ENCODE data around the gene TMBIM6. TPM values are rescaled to one million over a fixed set of nuclear protein-coding genes. Genes with fewer than 3 reads are reported as not detected.

Gene TMBIM6
- total and polyA plus RNA-seq, 9 of the 15 experiments (the other 6 are each of a cell fraction or from before 2014, with no cell fraction given) = 147 to 1,288 (median 352) TPM

DNA sequence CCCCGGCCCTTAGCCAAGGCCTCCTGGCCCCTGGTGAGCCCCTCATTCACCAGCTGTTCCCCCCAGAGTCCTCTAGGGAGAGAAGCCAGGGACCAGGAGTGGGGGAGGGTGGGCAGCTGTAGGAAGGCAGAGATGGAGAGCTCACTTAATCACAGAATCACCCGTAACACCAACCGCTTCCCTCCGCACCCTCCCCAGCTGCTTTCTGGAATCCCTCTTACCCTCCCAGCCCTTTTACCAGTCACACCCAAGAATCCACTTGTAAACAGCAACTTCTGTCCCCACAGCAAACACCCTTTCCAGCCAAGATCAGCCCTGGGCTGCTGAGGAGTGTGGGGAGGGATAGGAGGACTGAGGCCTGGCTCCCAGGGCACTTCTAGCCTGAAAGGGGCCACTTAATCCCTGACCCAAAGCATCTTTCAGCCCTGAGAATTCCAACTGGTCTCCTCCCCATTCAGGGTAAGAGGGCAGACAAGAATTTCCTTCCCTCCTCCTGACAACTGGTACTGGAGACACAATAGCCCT lies 68.1 kb downstream of the TMBIM6 start:
- peaks cover 0 to 3% of the 10 kb centered on the region in 2 experiments; a peak in 2 of 5 replicates for H3K4me1 ChIP-seq (replicated peaks in 1 of 2; ENCODE audit: control insufficient read depth in 2 of 2, insufficient read depth in 2 of 2, low read length in 2 of 2)
- H3K27ac ChIP-seq (ENCODE audit: extremely low read depth, low read depth, low read length) = no peak overlapping the region
- H4K20me1 ChIP-seq (replicated peaks; ENCODE audit: control insufficient read depth, insufficient read depth, low read length) = peaks cover 5% of the 10 kb centered on the region; the same call in 1 of the 2 replicates
- DNase-seq (ENCODE audit: extremely low read depth in 1 of 4, low spot score in 3 of 4) (no peak), FAIRE-seq (no peak), ATAC-seq (no peak)
- POLR2A ChIA-PET = interaction anchor here (0.5 to 1.5 kb wide), 5 partner anchors 10 to 77 kb away, joined by 3 to 4 read pairs (median 3); no protein-coding TSS in a partner anchor
- H3K79me2 ChIP-seq (ENCODE audit: control insufficient read depth, insufficient read depth, low read length) = no peaks in the 10 kb centered on the region
- WGBS (ENCODE audit: insufficient coverage, low coverage, missing lambda C conversion rate) = 70% methylated on average over 1 of the region's 4 CpGs
- no peak overlapping the region for H2AFZ ChIP-seq (ENCODE audit: low read depth, low read length)
- no peaks in the 10 kb centered on the region for H3K27me3 ChIP-seq (ENCODE audit: control insufficient read depth in 2 of 2, insufficient read depth in 2 of 2, low read length in 2 of 2)
- H3K9me3 ChIP-seq (replicated peaks; ENCODE audit: control insufficient read depth, insufficient read depth, low read depth, low read length) = no peaks in the 10 kb centered on the region
- H3K9me1 ChIP-seq (ENCODE audit: control insufficient read depth, insufficient read depth, low read length) = no peaks in the 10 kb centered on the region
- in situ Hi-C loops (cut with MboI) (no loop called here), intact Hi-C loops (cut with micrococcal nuclease) (no loop called here)
- H3K4me3 ChIP-seq = no peak overlapping the region
- H3K36me3 ChIP-seq (ENCODE audit: control insufficient read depth, insufficient read depth, low read length) = peaks cover 8% of the 10 kb centered on the region; the same call in 2 of the 3 replicates
- no peak for TF ChIP-seq HNRNPK (IDR thresholded peaks at IDR 0.05; ENCODE audit: low read depth, low read length, poor library complexity, severe bottlenecking)
- H3K4me2 ChIP-seq (ENCODE audit: insufficient read depth, low read length) = no peak overlapping the region
- no TSS peak for BruUV-seq (replicated peaks)
- no peak overlapping the region; a peak in 1 of 4 replicates for H3K9ac ChIP-seq (ENCODE audit: insufficient read depth in 1 of 2, low read depth in 2 of 2, low read length in 2 of 2)
- CTCF ChIA-PET (ENCODE audit: low intra/inter-chr PET ratio) = no interaction called here

DNA sequence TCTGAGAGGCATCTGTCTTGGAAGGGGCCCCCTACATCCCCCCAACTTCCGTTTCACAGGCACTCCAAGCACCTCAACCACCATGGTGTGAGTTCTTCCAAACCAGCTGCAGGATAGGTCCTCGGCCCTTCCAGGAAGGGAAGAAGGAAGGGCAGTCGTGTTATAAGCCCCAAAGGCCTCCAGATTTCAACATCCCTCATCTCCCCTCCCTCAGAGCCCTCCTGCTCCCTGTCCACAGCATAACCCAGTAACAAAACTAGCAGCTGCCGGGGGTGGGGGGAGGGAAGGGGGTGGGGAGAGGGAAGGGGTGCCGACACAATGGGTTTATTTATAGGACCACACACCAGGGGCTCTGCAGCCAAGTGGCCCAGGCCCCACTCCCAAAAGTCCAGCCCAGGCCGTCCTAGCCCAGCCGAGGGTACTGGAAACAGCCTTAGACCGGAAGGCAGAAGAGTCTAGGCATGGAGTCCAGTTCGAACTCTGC lies 68.6 kb downstream of the TMBIM6 start:
- Histone ChIP-seq H3K27me3 (ENCODE audit: control insufficient read depth in 2 of 2, insufficient read depth in 2 of 2, low read length in 2 of 2) (no peaks in the 10 kb centered on the region), H3K4me2 (ENCODE audit: insufficient read depth, low read length) (no peak overlapping the region), H3K9ac (ENCODE audit: insufficient read depth in 1 of 2, low read depth in 2 of 2, low read length in 2 of 2) (no peak overlapping the region; a peak in 1 of 4 replicates), H3K27ac (ENCODE audit: extremely low read depth, low read depth, low read length) (no peak overlapping the region), H3K36me3 (ENCODE audit: control insufficient read depth, insufficient read depth, low read length) (peaks cover 8% of the 10 kb centered on the region; the same call in 2 of the 3 replicates), H3K79me2 (ENCODE audit: control insufficient read depth, insufficient read depth, low read length) (no peaks in the 10 kb centered on the region), H3K4me1 (replicated peaks in 1 of 2; ENCODE audit: control insufficient read depth in 2 of 2, insufficient read depth in 2 of 2, low read length in 2 of 2) (peaks cover 0 to 3% of the 10 kb centered on the region in 2 experiments; a peak in 2 of 5 replicates), H2AFZ (ENCODE audit: low read depth, low read length) (no peak overlapping the region), H3K9me1 (ENCODE audit: control insufficient read depth, insufficient read depth, low read length) (no peaks in the 10 kb centered on the region), H3K4me3 (no peak overlapping the region), H4K20me1 (replicated peaks; ENCODE audit: control insufficient read depth, insufficient read depth, low read length) (peaks cover 5% of the 10 kb centered on the region; the same call in 1 of the 2 replicates), H3K9me3 (replicated peaks; ENCODE audit: control insufficient read depth, insufficient read depth, low read depth, low read length) (no peaks in the 10 kb centered on the region)
- BruUV-seq (replicated peaks) = no TSS peak
- DNase-seq (ENCODE audit: extremely low read depth in 1 of 4, low spot score in 3 of 4) (no peak), FAIRE-seq (no peak), ATAC-seq (no peak)
- in situ Hi-C loops (cut with MboI) = no loop called here
- WGBS (ENCODE audit: insufficient coverage, low coverage, missing lambda C conversion rate) = 74% methylated on average over 3 of the region's 9 CpGs
- intact Hi-C loops (cut with micrococcal nuclease) = no loop called here
- POLR2A ChIA-PET = interaction anchor here (0.9 to 1.5 kb wide), 4 partner anchors 8 to 69 kb away, joined by 3 to 5 read pairs (median 4); partner anchors contain the start of genes NCKAP5L and TMBIM6
- CTCF ChIA-PET (ENCODE audit: low intra/inter-chr PET ratio) = no interaction called here
- TF ChIP-seq CBX2 (IDR thresholded peaks at IDR 0.05; ENCODE audit: insufficient read depth, low read length, poor library complexity, severe bottlenecking) = no peak
- TF ChIP-seq MCM7 (IDR thresholded peaks at IDR 0.05) = no peak
- TF ChIP-seq, protein P1, sequence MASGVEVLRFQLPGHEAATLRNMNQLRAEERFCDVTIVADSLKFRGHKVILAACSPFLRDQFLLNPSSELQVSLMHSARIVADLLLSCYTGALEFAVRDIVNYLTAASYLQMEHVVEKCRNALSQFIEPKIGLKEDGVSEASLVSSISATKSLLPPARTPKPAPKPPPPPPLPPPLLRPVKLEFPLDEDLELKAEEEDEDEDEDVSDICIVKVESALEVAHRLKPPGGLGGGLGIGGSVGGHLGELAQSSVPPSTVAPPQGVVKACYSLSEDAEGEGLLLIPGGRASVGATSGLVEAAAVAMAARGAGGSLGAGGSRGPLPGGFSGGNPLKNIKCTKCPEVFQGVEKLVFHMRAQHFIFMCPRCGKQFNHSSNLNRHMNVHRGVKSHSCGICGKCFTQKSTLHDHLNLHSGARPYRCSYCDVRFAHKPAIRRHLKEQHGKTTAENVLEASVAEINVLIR (CRISPR knock-in tag; IDR thresholded peaks at IDR 0.05) = no peak
- TF ChIP-seq SAP30 (IDR thresholded peaks at IDR 0.05; ENCODE audit: borderline replicate concordance, insufficient read depth, low read depth, low read length, poor library complexity, severe bottlenecking) = no peak
- TF ChIP-seq, protein P2, sequence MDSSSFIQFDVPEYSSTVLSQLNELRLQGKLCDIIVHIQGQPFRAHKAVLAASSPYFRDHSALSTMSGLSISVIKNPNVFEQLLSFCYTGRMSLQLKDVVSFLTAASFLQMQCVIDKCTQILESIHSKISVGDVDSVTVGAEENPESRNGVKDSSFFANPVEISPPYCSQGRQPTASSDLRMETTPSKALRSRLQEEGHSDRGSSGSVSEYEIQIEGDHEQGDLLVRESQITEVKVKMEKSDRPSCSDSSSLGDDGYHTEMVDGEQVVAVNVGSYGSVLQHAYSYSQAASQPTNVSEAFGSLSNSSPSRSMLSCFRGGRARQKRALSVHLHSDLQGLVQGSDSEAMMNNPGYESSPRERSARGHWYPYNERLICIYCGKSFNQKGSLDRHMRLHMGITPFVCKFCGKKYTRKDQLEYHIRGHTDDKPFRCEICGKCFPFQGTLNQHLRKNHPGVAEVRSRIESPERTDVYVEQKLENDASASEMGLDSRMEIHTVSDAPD (CRISPR knock-in tag; IDR thresholded peaks at IDR 0.05) = no peak
- TF ChIP-seq RFX7 (CRISPR knock-in tag; IDR thresholded peaks at IDR 0.05) = no peak
- TF ChIP-seq, protein P3, sequence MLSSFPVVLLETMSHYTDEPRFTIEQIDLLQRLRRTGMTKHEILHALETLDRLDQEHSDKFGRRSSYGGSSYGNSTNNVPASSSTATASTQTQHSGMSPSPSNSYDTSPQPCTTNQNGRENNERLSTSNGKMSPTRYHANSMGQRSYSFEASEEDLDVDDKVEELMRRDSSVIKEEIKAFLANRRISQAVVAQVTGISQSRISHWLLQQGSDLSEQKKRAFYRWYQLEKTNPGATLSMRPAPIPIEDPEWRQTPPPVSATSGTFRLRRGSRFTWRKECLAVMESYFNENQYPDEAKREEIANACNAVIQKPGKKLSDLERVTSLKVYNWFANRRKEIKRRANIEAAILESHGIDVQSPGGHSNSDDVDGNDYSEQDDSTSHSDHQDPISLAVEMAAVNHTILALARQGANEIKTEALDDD (IDR thresholded peaks at IDR 0.05) = no peak
- no peak for TF ChIP-seq SMARCA4 (IDR thresholded peaks at IDR 0.05)
- TF ChIP-seq CSDE1 (IDR thresholded peaks at IDR 0.05) = no peak
- no peak for TF ChIP-seq OTX1 (CRISPR knock-in tag; IDR thresholded peaks at IDR 0.05)
- TF ChIP-seq MAZ (CRISPR knock-in tag; conservative IDR thresholded peaks at IDR 0.05 in 1 of 2, IDR thresholded peaks at IDR 0.05 in 1 of 2) = no peak

All from K562 (cell line).